ENCODE data around the gene GGACT.

The GGACT gene

GRCh38 chr13:100534911-100535310 is 53.7 kb downstream of the GGACT start:
- Histone ChIP-seq H3K9me3 (ENCODE audit: severe bottlenecking) (no peaks in the 10 kb centered on the region), H3K27ac (ENCODE audit: poor library complexity, severe bottlenecking) (no peak overlapping the region), H3K27me3 (ENCODE audit: insufficient read depth, poor library complexity, severe bottlenecking) (no peaks in the 10 kb centered on the region), H3K4me1 (ENCODE audit: insufficient read depth, poor library complexity, severe bottlenecking) (no peaks in the 10 kb centered on the region), H3K36me3 (ENCODE audit: low read depth) (no peaks in the 10 kb centered on the region), H3K4me3 (ENCODE audit: severe bottlenecking) (no peak overlapping the region)
- no peak for TF ChIP-seq CTCF (IDR thresholded peaks at IDR 0.05; ENCODE audit: poor library complexity, severe bottlenecking)
- DNase-seq (ENCODE audit: low spot score) (no peak), ATAC-seq (ENCODE audit: low read depth) (no peak)

GRCh38 chr13:100534147-100534843 is 54.3 kb downstream of the GGACT start:
- H3K4me1 ChIP-seq (ENCODE audit: insufficient read depth, poor library complexity, severe bottlenecking), result no peaks in the 10 kb centered on the region
- no peaks in the 10 kb centered on the region for H3K36me3 ChIP-seq (ENCODE audit: low read depth)
- no peak overlapping the region for H3K4me3 ChIP-seq (ENCODE audit: severe bottlenecking)
- DNase-seq (ENCODE audit: low spot score) (no peak), ATAC-seq (ENCODE audit: low read depth) (no peak)
- H3K9me3 ChIP-seq (ENCODE audit: severe bottlenecking), result no peaks in the 10 kb centered on the region
- TF ChIP-seq CTCF (IDR thresholded peaks at IDR 0.05; ENCODE audit: poor library complexity, severe bottlenecking), result no peak
- H3K27me3 ChIP-seq (ENCODE audit: insufficient read depth, poor library complexity, severe bottlenecking), result no peaks in the 10 kb centered on the region
- H3K27ac ChIP-seq (ENCODE audit: poor library complexity, severe bottlenecking), result no peak overlapping the region

GRCh38 chr13:100533588-100534041 is 55.0 kb downstream of the GGACT start:
- ATAC-seq (ENCODE audit: low read depth), result no peak
- no peak overlapping the region for H3K27ac ChIP-seq (ENCODE audit: poor library complexity, severe bottlenecking)
- H3K4me3 ChIP-seq (ENCODE audit: severe bottlenecking), result no peak overlapping the region
- no peaks in the 10 kb centered on the region for H3K27me3 ChIP-seq (ENCODE audit: insufficient read depth, poor library complexity, severe bottlenecking)
- H3K4me1 ChIP-seq (ENCODE audit: insufficient read depth, poor library complexity, severe bottlenecking), result no peaks in the 10 kb centered on the region
- DNase-seq (ENCODE audit: low spot score), result no peak
- TF ChIP-seq CTCF (IDR thresholded peaks at IDR 0.05; ENCODE audit: poor library complexity, severe bottlenecking), result no peak
- no peaks in the 10 kb centered on the region for H3K9me3 ChIP-seq (ENCODE audit: severe bottlenecking)
- H3K36me3 ChIP-seq (ENCODE audit: low read depth), result no peaks in the 10 kb centered on the region

- H3K9me3 ChIP-seq (ENCODE audit: severe bottlenecking), result no peaks in the 10 kb centered on the region
- ATAC-seq (ENCODE audit: low read depth) (no peak), DNase-seq (ENCODE audit: low spot score) (no peak)
- no peaks in the 10 kb centered on the region for H3K27me3 ChIP-seq (ENCODE audit: insufficient read depth, poor library complexity, severe bottlenecking)
- TF ChIP-seq CTCF (IDR thresholded peaks at IDR 0.05; ENCODE audit: poor library complexity, severe bottlenecking), result no peak
- no peaks in the 10 kb centered on the region for H3K36me3 ChIP-seq (ENCODE audit: low read depth)
- no peak overlapping the region for H3K27ac ChIP-seq (ENCODE audit: poor library complexity, severe bottlenecking)
- H3K4me3 ChIP-seq (ENCODE audit: severe bottlenecking), result no peak overlapping the region
- H3K4me1 ChIP-seq (ENCODE audit: insufficient read depth, poor library complexity, severe bottlenecking), result no peaks in the 10 kb centered on the region
These were observed 55.7 kb downstream of the GGACT start for GRCh38 chr13:100532836-100533435.
